ENCODE data around the gene HEG1. TPM values are rescaled to one million over a fixed set of nuclear protein-coding genes. Genes with fewer than 3 reads are reported as not detected.

HEG1 gene
- total and polyA plus RNA-seq, 2 donors (not counting 3 experiments of a cell fraction or from before 2014, with no cell fraction given) = 50.1 to 106 TPM

GRCh38 chr3:124924741-124925140, 131.1 kb downstream of the HEG1 start:
- dilution Hi-C loops (cut with MboI; ENCODE audit: extremely low pct_ligation_motif_present, low sequenced_read_pairs) = no loop called here
- FAIRE-seq (no peak), DNase-seq (ENCODE audit: low read depth, low spot score) (no peak)
- no peaks in the 10 kb centered on the region for H4K20me1 ChIP-seq (replicated peaks; ENCODE audit: control insufficient read depth, extremely low read depth, insufficient read depth, low read length)
- H3K4me1 ChIP-seq (ENCODE audit: control insufficient read depth, extremely low read depth, insufficient read depth, low read length) = no peaks in the 10 kb centered on the region
- H3K9me3 ChIP-seq (replicated peaks; ENCODE audit: control insufficient read depth, insufficient read depth, low read length) = no peaks in the 10 kb centered on the region
- intact Hi-C loops (cut with micrococcal nuclease) = loop anchor here (5.0 kb wide), 3 partner anchors 63 to 468 kb away; partner anchors contain the start of gene HEG1
- no peak overlapping the region for H2AFZ ChIP-seq (ENCODE audit: low read depth, low read length)
- TF ChIP-seq MAX (IDR thresholded peaks at IDR 0.05; ENCODE audit: insufficient read depth, insufficient read length) (no peak), POLR2AphosphoS5 (IDR thresholded peaks at IDR 0.05; ENCODE audit: insufficient read depth, low read depth, low read length) (no peak), GATA2 (IDR thresholded peaks at IDR 0.05; ENCODE audit: insufficient read depth, insufficient read length, low read depth, low read length) (no peak), JUN (IDR thresholded peaks at IDR 0.05; ENCODE audit: borderline replicate concordance, insufficient read depth, insufficient read length, low read depth) (no peak), EZH2 (IDR thresholded peaks at IDR 0.05; ENCODE audit: borderline replicate concordance, low read depth, low read length, severe bottlenecking) (no peak), CTCF (IDR thresholded peaks at IDR 0.05; ENCODE audit: extremely low read depth in 1 of 2, insufficient read depth in 1 of 2, low read depth in 1 of 2, low read length in 2 of 2) (no peak), FOS (IDR thresholded peaks at IDR 0.05; ENCODE audit: borderline replicate concordance, insufficient read depth, low read length) (no peak), MYC (IDR thresholded peaks at IDR 0.05; ENCODE audit: low read depth, low read length) (no peak), POLR2A (IDR thresholded peaks at IDR 0.05; ENCODE audit: low read depth, low read length) (no peak)
- no peak overlapping the region for H3K27ac ChIP-seq (ENCODE audit: insufficient read depth, low read depth, low read length)
- no peak overlapping the region for H3K4me3 ChIP-seq (replicated peaks in 1 of 3; ENCODE audit: insufficient read depth in 1 of 3, low read depth in 1 of 3, low read length in 3 of 3)
- no peak overlapping the region for H3K4me2 ChIP-seq (ENCODE audit: insufficient read depth, low read length)
- H3K79me2 ChIP-seq (ENCODE audit: control insufficient read depth, insufficient read depth, low read length) = no peaks in the 10 kb centered on the region
- H3K9me1 ChIP-seq (replicated peaks; ENCODE audit: control insufficient read depth, extremely low read depth, insufficient read depth, low read length) = no peaks in the 10 kb centered on the region
- ChIA-PET POLR2A (no interaction called here), CTCF (interaction anchor here (0.7 to 1.6 kb wide), 6 partner anchors 9 to 513 kb away, joined by 3 to 5 read pairs (median 4); no protein-coding TSS in a partner anchor)
- H3K36me3 ChIP-seq (ENCODE audit: control insufficient read depth in 2 of 2, extremely low read depth in 1 of 2, insufficient read depth in 2 of 2, low read length in 2 of 2) = no peaks in the 10 kb centered on the region
- H3K9ac ChIP-seq (replicated peaks; ENCODE audit: extremely low read depth, insufficient read depth, low read length) = no peak overlapping the region
- peaks cover 2 to 3% of the 10 kb centered on the region in 2 experiments for H3K27me3 ChIP-seq (ENCODE audit: control insufficient read depth in 2 of 2, insufficient read depth in 2 of 2, low read length in 2 of 2)
- BruUV-seq (replicated peaks) = no TSS peak
